Activated T-helper 17 cell treated with anti-CD3 and anti-CD28 coated beads, Interleukin-2, amount 50 U/mL, for 72 hours (primary cell): ENCODE results near the gene CIROP. TPM values are rescaled to one million over a fixed set of nuclear protein-coding genes. Genes with fewer than 3 reads are reported as not detected.

Source experiments
- ATAC-seq: fragments of 150-1000 bp; cut with Tn5 transposase; replicated peaks from 2 replicates; pipeline ENCODE4 v1.10.0; 2021; ENCODE audit warnings: mild to moderate bottlenecking, moderate library complexity
- H3K27ac Mint-ChIP-seq: one replicate; pipeline ENCODE4 v1.8.0; 2022; ENCODE audit warnings: mixed read lengths
- H3K27me3 Mint-ChIP-seq: one replicate; pipeline ENCODE4 v1.8.0; 2022; ENCODE audit warnings: mixed read lengths
- H3K36me3 Mint-ChIP-seq: one replicate; pipeline ENCODE4 v1.8.0; 2022; ENCODE audit warnings: low read depth, mild to moderate bottlenecking, mixed read lengths
- H3K4me1 Mint-ChIP-seq: one replicate; pipeline ENCODE4 v1.8.0; 2022; ENCODE audit warnings: mixed read lengths
- H3K4me3 Mint-ChIP-seq: one replicate; pipeline ENCODE4 v1.8.0; 2022; ENCODE audit warnings: mild to moderate bottlenecking, mixed read lengths
- H3K9me3 Mint-ChIP-seq: one replicate; pipeline ENCODE4 v1.8.0; 2022; ENCODE audit warnings: mixed read lengths
- total RNA-seq, 2 donors: library from RNA; stranded (reverse); gene quantifications; one replicate each; pipeline ENCODE4 v1.2.3, GENCODE V29; 2022

CIROP gene
- total RNA-seq, 2 donors from 2014 or later, result not detected

DNA sequence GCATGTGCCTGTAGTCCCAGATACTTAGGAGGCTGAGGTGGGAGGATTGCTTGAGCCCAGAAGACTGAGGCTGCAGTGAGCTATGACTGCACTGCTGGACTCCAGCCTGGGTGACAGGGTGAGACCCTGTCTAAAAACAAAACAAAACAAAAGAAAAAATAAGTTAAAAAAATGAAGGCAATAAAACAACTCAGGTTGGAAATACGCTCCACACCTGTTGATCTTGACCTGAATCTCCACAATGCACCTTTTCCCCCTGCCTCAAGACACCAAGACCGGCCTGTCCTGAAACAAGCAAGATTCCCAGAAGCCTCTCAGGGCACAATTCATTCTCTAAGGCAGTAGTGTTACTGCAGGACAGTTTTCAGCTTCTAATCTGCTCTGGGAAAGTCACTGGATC is 35.1 kb upstream of the CIROP start:
- Mint-ChIP-seq H3K36me3 (no peaks in the 10 kb centered on the region), H3K27me3 (no peaks in the 10 kb centered on the region), H3K4me3 (no peak overlapping the region), H3K4me1 (no peaks in the 10 kb centered on the region), H3K27ac (no peak overlapping the region), H3K9me3 (no peaks in the 10 kb centered on the region)
- no peak for ATAC-seq

GRCh38 chr14:23137813-23138535 is 33.2 kb upstream of the CIROP start:
- H3K36me3 Mint-ChIP-seq, result no peaks in the 10 kb centered on the region

GRCh38 chr14:23137192-23137812 is 32.5 kb upstream of the CIROP start:
- Mint-ChIP-seq H3K27me3 (no peaks in the 10 kb centered on the region), H3K9me3 (no peaks in the 10 kb centered on the region), H3K36me3 (no peaks in the 10 kb centered on the region), H3K4me1 (no peaks in the 10 kb centered on the region), H3K4me3 (no peak overlapping the region), H3K27ac (no peak overlapping the region)
- ATAC-seq, result no peak

More at GRCh38 chr14:23137813-23138535, 33.2 kb upstream of the CIROP start:
- H3K27ac Mint-ChIP-seq, result no peak overlapping the region
- no peaks in the 10 kb centered on the region for H3K9me3 Mint-ChIP-seq
- no peaks in the 10 kb centered on the region for H3K27me3 Mint-ChIP-seq
- no peak for ATAC-seq
- H3K4me3 Mint-ChIP-seq, result no peak overlapping the region
- H3K4me1 Mint-ChIP-seq, result no peaks in the 10 kb centered on the region

GRCh38 chr14:23136566-23137133 is 31.9 kb upstream of the CIROP start:
- no peaks in the 10 kb centered on the region for H3K36me3 Mint-ChIP-seq

DNA sequence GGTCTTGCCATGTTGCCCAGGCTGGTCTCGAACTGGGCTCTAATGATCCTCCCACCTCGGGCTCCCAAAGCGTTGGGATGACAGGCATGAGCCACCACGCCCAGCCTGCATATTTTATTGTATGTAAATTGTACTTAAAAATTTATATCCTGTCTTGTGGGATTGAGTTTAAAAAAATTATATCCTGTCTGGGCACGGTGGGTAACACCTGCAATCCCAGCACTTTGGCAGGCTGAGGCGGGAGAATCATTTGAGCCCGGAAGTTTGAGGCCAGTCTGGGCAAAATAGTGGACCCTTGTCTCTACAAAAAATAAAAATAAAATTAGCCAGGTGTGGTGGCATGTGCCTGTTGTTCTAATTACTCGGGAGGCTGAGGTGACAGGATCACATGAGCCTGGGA is 28.2 kb upstream of the CIROP start:
- Mint-ChIP-seq H3K36me3 (no peaks in the 10 kb centered on the region), H3K27me3 (peaks cover 11% of the 10 kb centered on the region), H3K4me3 (no peak overlapping the region), H3K4me1 (peaks cover 8% of the 10 kb centered on the region), H3K9me3 (no peaks in the 10 kb centered on the region), H3K27ac (no peak overlapping the region)
- no peak for ATAC-seq

More at GRCh38 chr14:23136566-23137133, 31.9 kb upstream of the CIROP start:
- Mint-ChIP-seq H3K4me3 (no peak overlapping the region), H3K4me1 (no peaks in the 10 kb centered on the region), H3K9me3 (no peaks in the 10 kb centered on the region), H3K27ac (no peak overlapping the region), H3K27me3 (no peaks in the 10 kb centered on the region)
- no peak for ATAC-seq

- no peaks in the 10 kb centered on the region for H3K36me3 Mint-ChIP-seq
- no peak for ATAC-seq
Measured at GRCh38 chr14:23131482-23131881, 26.7 kb upstream of the CIROP start.

GRCh38 chr14:23130871-23131270 is 26.1 kb upstream of the CIROP start:
- Mint-ChIP-seq H3K27me3 (peaks cover 11% of the 10 kb centered on the region), H3K27ac (no peak overlapping the region), H3K9me3 (no peaks in the 10 kb centered on the region), H3K4me1 (peaks cover 11% of the 10 kb centered on the region), H3K36me3 (no peaks in the 10 kb centered on the region), H3K4me3 (no peak overlapping the region)
- no peak for ATAC-seq

More at GRCh38 chr14:23131482-23131881, 26.7 kb upstream of the CIROP start:
- peaks cover 11% of the 10 kb centered on the region for H3K4me1 Mint-ChIP-seq
- no peak overlapping the region for H3K27ac Mint-ChIP-seq
- H3K27me3 Mint-ChIP-seq, result peaks cover 11% of the 10 kb centered on the region
- H3K9me3 Mint-ChIP-seq, result no peaks in the 10 kb centered on the region
- no peak overlapping the region for H3K4me3 Mint-ChIP-seq

GRCh38 chr14:23129759-23130316 is 25.0 kb upstream of the CIROP start:
- H3K36me3 Mint-ChIP-seq, result no peaks in the 10 kb centered on the region
- no peak overlapping the region for H3K4me3 Mint-ChIP-seq
- peaks cover 11% of the 10 kb centered on the region for H3K27me3 Mint-ChIP-seq
- no peaks in the 10 kb centered on the region for H3K9me3 Mint-ChIP-seq
- no peak overlapping the region for H3K27ac Mint-ChIP-seq
- peaks cover 11% of the 10 kb centered on the region for H3K4me1 Mint-ChIP-seq
- no peak for ATAC-seq

DNA sequence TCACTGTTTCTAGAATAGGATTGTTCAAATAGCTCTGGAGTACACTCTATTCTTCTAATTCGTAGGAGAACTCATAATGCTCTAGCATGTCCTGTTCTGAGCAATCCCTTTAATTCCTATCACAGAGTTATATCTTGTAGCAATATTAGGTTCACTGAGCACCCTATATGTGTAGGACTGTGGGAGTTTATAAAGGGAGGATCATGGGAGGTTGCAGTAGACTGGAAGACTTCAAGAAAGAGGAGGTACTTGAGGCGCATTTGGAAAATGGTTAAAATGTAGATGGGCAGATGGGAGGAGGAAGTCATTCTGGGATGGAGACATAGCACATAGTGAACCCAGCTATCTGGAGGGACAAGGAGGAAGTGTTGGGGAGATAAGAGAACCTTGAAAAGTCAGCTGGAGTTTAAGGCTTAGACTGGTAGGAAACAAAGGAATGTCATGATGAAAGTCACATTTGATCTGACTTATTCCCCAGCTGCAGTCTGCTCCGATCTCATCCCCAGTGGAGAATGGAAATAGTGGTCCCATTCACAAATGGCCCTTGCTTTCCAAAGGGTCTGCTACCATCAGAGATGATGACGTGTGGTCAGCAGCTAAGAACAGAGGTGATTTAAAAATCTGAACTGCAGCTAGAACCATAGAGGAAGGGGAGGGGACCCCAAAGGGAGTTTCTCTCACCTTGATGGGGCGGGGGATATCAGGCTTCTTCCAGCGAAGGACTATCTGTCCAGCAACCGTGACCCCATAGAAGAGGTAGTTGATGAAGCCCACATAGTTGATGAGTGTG is 24.4 kb upstream of the CIROP start:
- Mint-ChIP-seq H3K9me3 (no peaks in the 10 kb centered on the region), H3K27ac (no peak overlapping the region), H3K36me3 (no peaks in the 10 kb centered on the region), H3K4me3 (no peak overlapping the region), H3K4me1 (peaks cover 11% of the 10 kb centered on the region), H3K27me3 (peaks cover 11% of the 10 kb centered on the region)
- ATAC-seq, result no peak

DNA sequence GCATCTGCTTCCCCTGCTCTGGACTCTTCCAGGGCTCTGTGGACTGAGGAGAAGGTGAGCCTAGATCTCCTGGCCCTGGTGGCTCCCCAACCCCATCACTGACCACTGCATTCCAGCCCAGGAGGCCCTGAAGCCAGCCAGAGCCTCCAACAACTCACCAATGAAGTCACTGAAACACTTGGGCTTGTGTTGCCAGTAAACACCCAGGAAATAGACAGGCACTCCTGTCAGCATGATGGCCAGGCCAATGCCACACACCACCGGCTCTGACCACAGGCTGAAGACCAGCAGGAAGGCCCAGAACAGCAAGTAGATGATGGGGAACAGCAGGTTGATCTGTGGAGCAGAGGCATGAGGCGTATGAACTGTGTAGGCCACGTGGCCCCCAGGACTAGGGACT is 23.1 kb upstream of the CIROP start:
- Mint-ChIP-seq H3K9me3 (no peaks in the 10 kb centered on the region), H3K27ac (peak overlapping the region; percentile 71), H3K27me3 (peaks cover 11% of the 10 kb centered on the region), H3K4me1 (peaks cover 11% of the 10 kb centered on the region), H3K4me3 (no peak overlapping the region), H3K36me3 (no peaks in the 10 kb centered on the region)
- ATAC-seq, result no peak

DNA sequence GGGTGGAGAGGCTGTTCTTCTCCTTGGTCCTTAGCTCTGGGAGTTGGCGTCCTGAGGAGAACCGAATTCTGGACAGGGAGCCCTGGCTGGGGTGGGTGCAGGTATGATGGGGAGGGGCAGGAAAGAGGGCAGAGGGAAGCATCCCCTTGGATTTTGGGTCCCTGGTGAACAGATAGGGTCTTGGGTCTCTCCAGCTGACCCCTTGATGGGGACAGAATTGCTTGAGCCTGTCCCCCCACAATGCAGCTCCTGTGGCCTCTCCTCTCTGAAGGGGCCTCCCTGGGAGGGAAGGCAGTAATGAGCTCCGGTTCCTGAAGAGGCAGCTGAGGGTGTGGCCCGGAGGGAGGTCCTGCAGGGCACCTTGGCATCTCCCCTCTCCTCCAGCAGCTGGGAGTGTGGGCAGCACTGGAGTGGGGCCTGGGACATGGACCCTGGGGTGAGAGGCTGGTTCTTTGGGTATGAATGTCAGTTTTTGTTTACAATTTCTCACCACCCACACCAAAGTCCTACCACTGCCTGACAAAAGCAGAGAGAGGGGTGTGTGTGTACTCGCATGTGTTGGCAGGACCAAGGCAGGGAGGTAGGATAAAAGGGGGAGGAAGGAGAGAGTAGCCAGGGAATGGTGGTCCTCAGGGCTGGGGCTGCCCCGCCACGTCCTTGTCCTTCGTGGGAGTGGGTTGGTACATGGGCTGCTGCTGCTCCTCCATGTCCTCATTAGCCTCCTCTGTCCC is 21.9 kb upstream of the CIROP start:
- no peak overlapping the region for H3K4me3 Mint-ChIP-seq
- peaks cover 11% of the 10 kb centered on the region for H3K4me1 Mint-ChIP-seq
- H3K27ac Mint-ChIP-seq, result no peak overlapping the region

GRCh38 chr14:23125933-23126524 is 21.2 kb upstream of the CIROP start:
- Mint-ChIP-seq H3K27me3 (peaks cover 8% of the 10 kb centered on the region), H3K9me3 (no peaks in the 10 kb centered on the region), H3K4me3 (no peak overlapping the region), H3K36me3 (no peaks in the 10 kb centered on the region), H3K4me1 (peaks cover 16% of the 10 kb centered on the region), H3K27ac (no peak overlapping the region)
- ATAC-seq, result no peak

More for the DNA sequence above, 21.9 kb upstream of the CIROP start:
- Mint-ChIP-seq H3K36me3 (no peaks in the 10 kb centered on the region), H3K9me3 (no peaks in the 10 kb centered on the region), H3K27me3 (peaks cover 11% of the 10 kb centered on the region)
- no peak for ATAC-seq

- peaks cover 21% of the 10 kb centered on the region for H3K4me1 Mint-ChIP-seq
- peaks cover 4% of the 10 kb centered on the region for H3K27me3 Mint-ChIP-seq
- H3K36me3 Mint-ChIP-seq, result no peaks in the 10 kb centered on the region
- H3K4me3 Mint-ChIP-seq, result no peak overlapping the region
- peak overlapping the region; percentile 11 for H3K27ac Mint-ChIP-seq
- no peak for ATAC-seq
- no peaks in the 10 kb centered on the region for H3K9me3 Mint-ChIP-seq
Measured at GRCh38 chr14:23125011-23125410, 20.2 kb upstream of the CIROP start.
